WI38 (cell line): ENCODE results near the gene CHML.
A peak's percentile ranks its signal among the peaks of the same experiment; 100 is the strongest.

Experiments
- H3K4me3 ChIP-seq: 2 replicates; pipeline ENCODE4 v1.5.1; 2011; ENCODE audit warnings: low read depth, mild to moderate bottlenecking, control low read depth, low read length
- TF ChIP-seq, protein P1 (sequence below): IDR thresholded peaks from 2 replicates; pipeline ENCODE4 v1.5.1; 2012; ENCODE audit warnings: low read depth, mild to moderate bottlenecking, control low read depth, low read length

Gene CHML

DNA sequence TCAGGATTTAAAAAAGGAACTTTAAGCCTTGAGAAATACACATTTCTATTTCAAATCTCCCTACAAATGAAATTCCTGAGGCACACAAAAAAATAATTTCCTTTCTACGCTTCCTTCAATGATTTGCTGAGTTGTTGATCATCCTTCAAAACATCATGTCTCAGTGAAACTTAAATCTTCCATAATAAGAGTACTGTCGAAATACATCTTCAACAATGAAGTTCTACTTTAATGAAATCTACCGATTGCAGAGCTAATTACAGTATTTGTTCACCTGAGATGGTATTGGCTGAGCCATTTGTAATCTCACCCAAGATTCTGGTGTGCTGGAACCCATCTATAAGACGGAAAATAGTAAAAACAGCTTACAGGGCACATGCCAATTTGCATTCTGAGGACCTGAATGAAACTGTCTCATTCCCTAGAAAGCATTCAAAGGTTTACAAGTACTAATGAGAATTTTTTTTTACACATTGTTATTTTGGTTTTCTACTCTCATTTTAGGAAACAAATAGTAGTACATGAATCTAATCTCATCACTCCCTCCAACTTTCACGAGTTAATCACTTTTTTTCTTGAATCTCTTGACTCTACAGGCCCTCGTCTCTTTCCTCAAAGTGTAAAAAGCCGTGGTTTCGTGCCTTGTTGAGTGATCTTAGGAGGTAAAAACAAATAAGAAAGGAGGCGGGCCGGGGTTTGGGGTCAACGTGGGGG, 1.1 kb downstream of the CHML start:
- H3K4me3 ChIP-seq, result peak overlapping the region; percentile 92
- TF ChIP-seq, protein P1, sequence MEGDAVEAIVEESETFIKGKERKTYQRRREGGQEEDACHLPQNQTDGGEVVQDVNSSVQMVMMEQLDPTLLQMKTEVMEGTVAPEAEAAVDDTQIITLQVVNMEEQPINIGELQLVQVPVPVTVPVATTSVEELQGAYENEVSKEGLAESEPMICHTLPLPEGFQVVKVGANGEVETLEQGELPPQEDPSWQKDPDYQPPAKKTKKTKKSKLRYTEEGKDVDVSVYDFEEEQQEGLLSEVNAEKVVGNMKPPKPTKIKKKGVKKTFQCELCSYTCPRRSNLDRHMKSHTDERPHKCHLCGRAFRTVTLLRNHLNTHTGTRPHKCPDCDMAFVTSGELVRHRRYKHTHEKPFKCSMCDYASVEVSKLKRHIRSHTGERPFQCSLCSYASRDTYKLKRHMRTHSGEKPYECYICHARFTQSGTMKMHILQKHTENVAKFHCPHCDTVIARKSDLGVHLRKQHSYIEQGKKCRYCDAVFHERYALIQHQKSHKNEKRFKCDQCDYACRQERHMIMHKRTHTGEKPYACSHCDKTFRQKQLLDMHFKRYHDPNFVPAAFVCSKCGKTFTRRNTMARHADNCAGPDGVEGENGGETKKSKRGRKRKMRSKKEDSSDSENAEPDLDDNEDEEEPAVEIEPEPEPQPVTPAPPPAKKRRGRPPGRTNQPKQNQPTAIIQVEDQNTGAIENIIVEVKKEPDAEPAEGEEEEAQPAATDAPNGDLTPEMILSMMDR, result no peak

DNA sequence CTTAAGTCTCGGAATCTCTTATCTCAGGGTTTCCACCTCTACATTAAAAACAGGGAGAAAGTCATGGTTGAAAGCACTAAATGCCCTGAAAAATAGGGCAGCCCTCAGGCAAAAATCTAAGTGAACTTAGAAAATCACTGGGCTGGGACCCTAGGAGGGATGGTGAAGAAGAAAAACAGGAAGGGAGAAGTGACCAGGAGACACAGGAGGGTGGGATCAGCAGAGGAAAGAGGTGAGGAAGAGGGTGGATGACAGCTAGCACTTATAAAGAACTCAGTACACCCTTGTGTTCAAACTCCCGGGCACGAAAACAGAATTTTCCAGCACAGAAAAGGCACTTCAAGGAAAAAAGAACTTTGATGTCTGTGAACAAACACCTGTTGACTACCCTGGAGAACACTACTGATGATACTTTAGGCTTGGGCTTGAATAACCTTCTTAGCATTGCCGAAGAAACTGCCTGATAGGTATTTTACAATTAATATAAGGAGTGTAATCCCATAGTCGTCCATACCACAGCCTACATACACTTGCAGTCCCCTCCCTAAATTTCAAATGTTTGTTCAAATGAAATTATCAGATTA, 2.0 kb downstream of the CHML start:
- TF ChIP-seq, protein P1, result no peak
- peak overlapping the region; percentile 92 for H3K4me3 ChIP-seq

DNA sequence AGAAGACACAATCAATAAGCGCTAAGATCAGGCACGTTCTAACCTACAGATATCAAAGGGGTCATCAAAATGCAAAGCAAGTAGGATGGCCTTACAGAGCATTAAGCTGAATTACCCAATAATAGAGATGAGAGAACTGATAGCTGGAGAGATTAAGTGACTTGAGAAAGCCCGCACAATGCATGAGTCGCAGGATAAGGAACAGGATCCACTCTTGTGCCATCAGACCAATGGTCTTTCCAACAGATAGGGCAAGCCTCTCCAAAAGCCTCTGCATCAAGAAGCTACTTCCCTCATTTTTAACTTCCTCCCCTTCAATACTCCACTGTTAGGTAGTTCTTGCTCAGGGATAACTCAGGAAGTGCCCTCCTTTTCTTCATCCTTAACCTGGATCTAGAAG, 2.6 kb downstream of the CHML start:
- peak overlapping the region; percentile 92 for H3K4me3 ChIP-seq
- TF ChIP-seq, protein P1, result no peak

DNA sequence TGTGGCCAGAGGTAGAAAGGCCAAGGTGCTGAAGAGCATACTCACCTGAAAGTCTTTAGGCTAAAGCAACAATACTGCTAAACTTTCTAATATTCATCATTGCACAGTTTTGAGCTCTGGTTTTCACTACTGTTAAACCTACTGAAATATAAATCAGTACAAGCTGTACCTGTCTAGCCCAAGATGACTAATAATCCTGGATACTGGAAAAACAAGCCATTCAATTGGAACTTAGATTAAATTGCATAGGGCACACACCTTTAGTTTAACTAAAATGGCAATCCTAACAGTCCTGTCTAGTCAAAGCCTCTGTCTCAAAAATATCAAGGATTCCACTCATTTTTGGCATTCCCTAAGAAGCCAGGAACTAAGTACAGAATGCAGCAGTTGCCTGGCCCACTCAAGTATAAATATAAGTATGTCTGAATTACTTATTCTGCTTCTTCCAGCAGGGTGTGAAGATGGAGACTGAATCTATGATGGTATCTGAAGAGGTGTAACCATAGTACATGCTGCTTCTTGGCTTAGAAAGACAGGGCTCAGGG, 3.1 kb downstream of the CHML start:
- TF ChIP-seq, protein P1, result no peak
- H3K4me3 ChIP-seq, result peak overlapping the region; percentile 92

DNA sequence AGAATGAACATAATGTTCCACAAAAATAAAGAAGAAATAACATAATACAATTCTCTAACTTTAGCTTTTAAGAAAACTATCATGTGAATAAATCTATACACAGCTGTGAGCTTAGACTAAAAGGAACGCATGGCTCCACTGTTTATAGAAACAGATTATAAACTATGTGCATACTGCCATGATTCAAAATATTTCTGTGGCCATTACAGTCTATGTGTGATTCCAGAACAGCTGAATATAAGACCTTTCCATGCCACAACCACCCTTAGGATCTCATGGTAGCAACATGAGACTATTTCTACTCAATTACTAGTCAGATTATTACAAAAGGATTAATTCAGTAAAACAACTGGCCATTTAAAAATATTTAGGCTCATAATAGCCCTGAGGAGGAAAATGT, 3.9 kb downstream of the CHML start:
- H3K4me3 ChIP-seq, result no peak overlapping the region
- TF ChIP-seq, protein P1, result no peak

DNA sequence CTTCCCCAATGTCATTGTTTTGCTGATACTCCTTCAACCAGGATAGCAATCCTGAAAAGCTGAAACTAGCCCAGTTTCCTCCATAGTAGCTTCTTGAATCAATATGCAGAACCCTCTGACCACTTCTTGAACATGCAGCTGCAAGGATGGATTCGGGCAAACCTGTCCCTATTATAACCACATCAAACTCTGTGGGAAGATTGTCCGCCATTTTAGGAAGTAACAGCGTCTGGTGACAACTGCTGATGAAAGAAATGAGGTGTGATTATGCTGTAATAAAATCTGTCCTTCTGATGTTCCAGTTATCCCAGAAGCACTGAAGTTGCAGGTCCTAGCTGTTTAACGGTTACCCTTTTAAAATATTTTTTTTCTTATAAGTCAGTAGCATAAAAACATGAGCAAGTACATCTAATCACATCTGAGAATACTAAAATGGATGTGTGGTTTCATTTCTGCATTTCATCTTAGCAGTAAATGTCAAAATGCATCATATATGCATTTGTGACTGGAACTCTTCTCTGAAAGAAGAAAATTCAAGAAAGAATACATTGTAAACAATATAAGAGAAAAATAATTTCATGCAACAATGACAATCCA, 4.5 kb downstream of the CHML start:
- H3K4me3 ChIP-seq, result no peak overlapping the region
- TF ChIP-seq, protein P1, result no peak

DNA sequence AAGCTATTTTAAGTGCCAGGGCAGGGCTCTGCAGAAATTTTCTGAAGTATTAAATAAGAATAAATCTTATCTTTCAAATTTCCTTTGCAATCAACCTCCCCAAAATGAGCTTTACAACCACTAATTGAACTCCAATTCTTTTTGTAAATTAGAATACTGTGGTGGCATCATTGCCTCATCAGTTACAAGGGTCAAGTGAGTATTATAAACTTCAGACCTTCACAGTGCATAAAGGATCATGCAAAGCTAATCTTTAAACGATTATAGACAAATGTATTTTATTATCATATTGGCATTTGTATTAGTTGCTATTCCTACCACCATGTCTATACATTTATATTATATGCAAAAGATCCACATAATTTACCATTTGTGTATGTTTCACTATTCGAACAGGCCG, 7.2 kb downstream of the CHML start:
- TF ChIP-seq, protein P1, result no peak

More for the DNA sequence above, 7.2 kb downstream of the CHML start:
- no peak overlapping the region for H3K4me3 ChIP-seq
